Glutamatergic neuron (in vitro differentiated cells): ENCODE measurements around the gene RBM20. TPM values are rescaled to one million over a fixed set of nuclear protein-coding genes. Genes with fewer than 3 reads are reported as not detected.

ENCODE experiments used
- DNase-seq: peaks from one replicate; pipeline ENCODE4 v3.0.0; 2022
- H3K27ac Mint-ChIP-seq: one replicate; pipeline ENCODE4 v1.8.0; 2020; ENCODE audit warnings: mild to moderate bottlenecking, mixed read lengths, inconsistent platforms; ENCODE audit not compliant: unreplicated experiment
- H3K27me3 Mint-ChIP-seq: one replicate; pipeline ENCODE4 v1.8.0; 2020; ENCODE audit warnings: mild to moderate bottlenecking, moderate library complexity, mixed read lengths, inconsistent platforms; ENCODE audit not compliant: unreplicated experiment
- H3K36me3 Mint-ChIP-seq: one replicate; pipeline ENCODE4 v1.8.0; 2020; ENCODE audit warnings: mild to moderate bottlenecking, mixed read lengths, inconsistent platforms; ENCODE audit not compliant: unreplicated experiment
- H3K4me1 Mint-ChIP-seq: one replicate; pipeline ENCODE4 v1.8.0; 2020; ENCODE audit warnings: mild to moderate bottlenecking, low read depth, mixed read lengths, inconsistent platforms; ENCODE audit not compliant: unreplicated experiment
- H3K4me3 Mint-ChIP-seq: one replicate; pipeline ENCODE4 v1.8.0; 2020; ENCODE audit warnings: mild to moderate bottlenecking, mixed read lengths, inconsistent platforms; ENCODE audit not compliant: unreplicated experiment
- H3K9me3 Mint-ChIP-seq: one replicate; pipeline ENCODE4 v1.8.0; 2020; ENCODE audit warnings: mild to moderate bottlenecking, moderate library complexity, mixed read lengths, inconsistent platforms; ENCODE audit not compliant: unreplicated experiment
- CTCF ChIP-seq: fragments of 200-600 bp; sonication (generic); IDR thresholded peaks from one replicate; pipeline ENCODE4 v1.5.0; 2021; ENCODE audit not compliant: partially characterized antibody, unreplicated experiment
- total RNA-seq: library from RNA; stranded (reverse); fragmentation: NEBNext Ultra II Directional; extraction: Animal tissue kit (Norgen Biotek cat#: 25700); gene quantifications from one replicate; pipeline ENCODE4 v1.2.1, GENCODE V29; 2021; ENCODE audit not compliant: unreplicated experiment

The RBM20 gene
- total RNA-seq, 1 donor from 2014 or later = 5.8 TPM

DNA sequence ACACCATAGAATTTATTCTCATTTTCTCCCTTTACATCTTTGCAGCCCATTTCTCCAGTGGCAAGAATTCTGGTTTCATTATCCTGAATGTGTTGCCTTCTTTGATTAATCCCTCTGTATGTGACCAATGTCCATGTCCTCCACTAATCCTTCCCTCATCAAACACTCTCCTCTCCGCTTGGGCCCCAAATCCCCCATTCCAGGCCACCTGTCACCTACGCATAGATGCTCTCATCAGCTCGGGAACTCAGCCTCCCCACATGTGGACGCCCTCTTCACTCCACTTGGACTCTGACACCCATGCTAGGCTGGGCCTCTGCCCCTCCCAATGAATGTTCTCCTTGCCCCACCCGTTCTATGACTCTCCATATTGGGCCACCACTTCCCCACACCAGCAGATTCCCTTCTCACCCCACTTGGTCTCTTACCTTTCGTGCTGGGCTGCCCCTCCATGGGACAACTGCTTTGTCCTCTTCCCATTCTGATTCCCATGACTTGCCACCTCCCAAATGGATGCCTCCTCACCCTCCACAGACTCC, 18.7 kb upstream of the RBM20 start:
- DNase-seq = no peak
- H3K27ac Mint-ChIP-seq = no peak overlapping the region
- H3K9me3 Mint-ChIP-seq = no peaks in the 10 kb centered on the region
- no peaks in the 10 kb centered on the region for H3K36me3 Mint-ChIP-seq
- no peaks in the 10 kb centered on the region for H3K4me1 Mint-ChIP-seq
- no peak overlapping the region for H3K4me3 Mint-ChIP-seq
- TF ChIP-seq CTCF = no peak
- H3K27me3 Mint-ChIP-seq = no peaks in the 10 kb centered on the region

- H3K27me3 Mint-ChIP-seq = no peaks in the 10 kb centered on the region
- no peak overlapping the region for H3K27ac Mint-ChIP-seq
- no peak overlapping the region for H3K4me3 Mint-ChIP-seq
- no peaks in the 10 kb centered on the region for H3K36me3 Mint-ChIP-seq
- DNase-seq = no peak
- no peak for TF ChIP-seq CTCF
- H3K4me1 Mint-ChIP-seq = no peaks in the 10 kb centered on the region
- no peaks in the 10 kb centered on the region for H3K9me3 Mint-ChIP-seq
Measured at GRCh38 chr10:110625951-110626855, 17.9 kb upstream of the RBM20 start.

DNA sequence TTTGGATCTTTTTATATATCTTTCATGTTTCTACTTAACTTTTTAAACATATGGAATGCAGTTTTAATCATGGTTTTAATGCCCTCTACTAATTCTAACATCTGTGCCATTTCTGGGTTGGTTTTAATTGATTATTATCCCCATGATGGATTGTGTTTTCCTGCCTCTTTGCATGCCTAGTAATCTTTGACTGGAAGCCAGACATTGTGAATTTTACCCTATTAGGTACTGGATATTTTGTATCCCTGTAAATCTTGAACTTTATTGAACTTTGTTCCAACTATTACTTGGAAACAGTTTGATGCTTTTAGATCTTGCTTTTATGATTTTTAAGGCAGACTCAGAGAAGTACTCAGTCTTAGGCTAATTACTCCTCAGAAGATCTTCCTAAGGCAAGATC, 16.0 kb upstream of the RBM20 start:
- Mint-ChIP-seq H3K4me1 (no peaks in the 10 kb centered on the region), H3K4me3 (no peak overlapping the region), H3K9me3 (no peaks in the 10 kb centered on the region), H3K36me3 (no peaks in the 10 kb centered on the region), H3K27ac (no peak overlapping the region), H3K27me3 (no peaks in the 10 kb centered on the region)
- TF ChIP-seq CTCF = no peak
- no peak for DNase-seq

- H3K4me3 Mint-ChIP-seq = no peak overlapping the region
- no peaks in the 10 kb centered on the region for H3K9me3 Mint-ChIP-seq
- H3K27me3 Mint-ChIP-seq = no peaks in the 10 kb centered on the region
- H3K27ac Mint-ChIP-seq = no peak overlapping the region
- TF ChIP-seq CTCF = no peak
- DNase-seq = no peak
- no peaks in the 10 kb centered on the region for H3K36me3 Mint-ChIP-seq
- H3K4me1 Mint-ChIP-seq = no peaks in the 10 kb centered on the region
Measured at GRCh38 chr10:110629680-110630191, 14.4 kb upstream of the RBM20 start.

- no peak for DNase-seq
- Mint-ChIP-seq H3K4me1 (peaks cover 17% of the 10 kb centered on the region), H3K9me3 (no peaks in the 10 kb centered on the region), H3K4me3 (no peak overlapping the region), H3K27ac (no peak overlapping the region), H3K36me3 (no peaks in the 10 kb centered on the region), H3K27me3 (no peaks in the 10 kb centered on the region)
- TF ChIP-seq CTCF = no peak
Measured at GRCh38 chr10:110631934-110632333, 12.2 kb upstream of the RBM20 start.
